Activated naive CD4-positive, alpha-beta T cell treated with anti-CD3 and anti-CD28 coated beads, Interleukin-2, amount 50 U/mL, for 16 hours (primary cell): ENCODE results near the gene CATSPER3.
A peak's percentile ranks its signal among the peaks of the same experiment; 100 is the strongest.

Experiments used
- DNase-seq: peaks from one replicate; pipeline ENCODE4 v3.0.0-alpha.2; 2020

Gene CATSPER3

GRCh38 chr5:135012033-135012588 lies 44.4 kb downstream of the CATSPER3 start:
- DNase-seq = no peak

- DNase-seq = no peak
These were observed 45.3 kb downstream of the CATSPER3 start for GRCh38 chr5:135012951-135013391.

GRCh38 chr5:135013445-135013844 lies 45.7 kb downstream of the CATSPER3 start:
- DNase-seq = no peak

GRCh38 chr5:135013947-135014570 lies 46.4 kb downstream of the CATSPER3 start:
- peak; percentile 0 for DNase-seq

- no peak for DNase-seq
These were observed 48.2 kb downstream of the CATSPER3 start for GRCh38 chr5:135015942-135016341.

GRCh38 chr5:135016861-135017290 lies 49.2 kb downstream of the CATSPER3 start:
- no peak for DNase-seq

- DNase-seq = no peak
These were observed 50.8 kb downstream of the CATSPER3 start for GRCh38 chr5:135018457-135018856.

- DNase-seq = no peak
These were observed 51.6 kb downstream of the CATSPER3 start for GRCh38 chr5:135019314-135019713.

- peak; percentile 1 for DNase-seq
These were observed 52.6 kb downstream of the CATSPER3 start for GRCh38 chr5:135020111-135020895.

GRCh38 chr5:135024956-135025729 lies 57.4 kb downstream of the CATSPER3 start:
- DNase-seq = peak; percentile 5

- DNase-seq = no peak
These were observed 58.3 kb downstream of the CATSPER3 start for GRCh38 chr5:135025730-135026644.

- no peak for DNase-seq
These were observed 59.0 kb downstream of the CATSPER3 start for GRCh38 chr5:135026645-135027265.

- DNase-seq = no peak
These were observed 59.6 kb downstream of the CATSPER3 start for GRCh38 chr5:135027266-135027696.

- no peak for DNase-seq
These were observed 60.2 kb downstream of the CATSPER3 start for GRCh38 chr5:135027697-135028615.

GRCh38 chr5:135028791-135029476 lies 61.2 kb downstream of the CATSPER3 start:
- no peak for DNase-seq

- no peak for DNase-seq
These were observed 61.9 kb downstream of the CATSPER3 start for GRCh38 chr5:135029477-135030122.

GRCh38 chr5:135030123-135030955 lies 62.6 kb downstream of the CATSPER3 start:
- no peak for DNase-seq
